HL-60 (cell line): ENCODE data around the gene GRB10.

Source experiments
- POLR2AphosphoS5 ChIP-seq: IDR thresholded peaks from 2 replicates; pipeline ENCODE4 v1.6.1; 2012; ENCODE audit warnings: low read depth
- TF ChIP-seq, protein P1 (sequence below): IDR thresholded peaks from one replicate; pipeline ENCODE4 v1.5.1; 2011; ENCODE audit warnings: low read length, control low read depth, inconsistent platforms; ENCODE audit not compliant: insufficient read depth

DNA sequence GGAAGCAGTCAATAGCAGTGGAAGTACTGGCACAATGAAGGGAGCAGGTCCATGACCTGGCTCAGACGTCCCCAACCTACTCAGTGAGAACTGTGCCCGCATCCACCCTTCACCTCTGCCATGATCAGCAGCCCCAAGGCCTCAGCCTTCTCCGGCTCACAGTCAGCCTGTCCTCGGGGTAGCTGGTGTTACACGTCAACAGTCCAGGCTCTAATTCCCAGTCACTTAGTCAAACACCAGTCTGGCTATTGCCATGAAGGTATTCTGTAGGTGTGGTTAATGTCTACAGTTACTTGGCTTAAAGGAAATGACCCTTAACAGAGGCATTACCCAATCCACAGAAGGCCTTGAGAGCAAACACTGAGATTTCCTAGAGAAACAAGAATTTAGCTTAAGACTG, 49.1 kb downstream of the GRB10 start:
- TF ChIP-seq, protein P1, sequence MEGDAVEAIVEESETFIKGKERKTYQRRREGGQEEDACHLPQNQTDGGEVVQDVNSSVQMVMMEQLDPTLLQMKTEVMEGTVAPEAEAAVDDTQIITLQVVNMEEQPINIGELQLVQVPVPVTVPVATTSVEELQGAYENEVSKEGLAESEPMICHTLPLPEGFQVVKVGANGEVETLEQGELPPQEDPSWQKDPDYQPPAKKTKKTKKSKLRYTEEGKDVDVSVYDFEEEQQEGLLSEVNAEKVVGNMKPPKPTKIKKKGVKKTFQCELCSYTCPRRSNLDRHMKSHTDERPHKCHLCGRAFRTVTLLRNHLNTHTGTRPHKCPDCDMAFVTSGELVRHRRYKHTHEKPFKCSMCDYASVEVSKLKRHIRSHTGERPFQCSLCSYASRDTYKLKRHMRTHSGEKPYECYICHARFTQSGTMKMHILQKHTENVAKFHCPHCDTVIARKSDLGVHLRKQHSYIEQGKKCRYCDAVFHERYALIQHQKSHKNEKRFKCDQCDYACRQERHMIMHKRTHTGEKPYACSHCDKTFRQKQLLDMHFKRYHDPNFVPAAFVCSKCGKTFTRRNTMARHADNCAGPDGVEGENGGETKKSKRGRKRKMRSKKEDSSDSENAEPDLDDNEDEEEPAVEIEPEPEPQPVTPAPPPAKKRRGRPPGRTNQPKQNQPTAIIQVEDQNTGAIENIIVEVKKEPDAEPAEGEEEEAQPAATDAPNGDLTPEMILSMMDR = no peak
- no peak for TF ChIP-seq POLR2AphosphoS5
